ENCODE data around the gene MGLL. TPM values are rescaled to one million over a fixed set of nuclear protein-coding genes. Genes with fewer than 3 reads are reported as not detected.

MGLL gene
- total RNA-seq, 1 experiment from 2014 or later = 6.8 TPM

DNA sequence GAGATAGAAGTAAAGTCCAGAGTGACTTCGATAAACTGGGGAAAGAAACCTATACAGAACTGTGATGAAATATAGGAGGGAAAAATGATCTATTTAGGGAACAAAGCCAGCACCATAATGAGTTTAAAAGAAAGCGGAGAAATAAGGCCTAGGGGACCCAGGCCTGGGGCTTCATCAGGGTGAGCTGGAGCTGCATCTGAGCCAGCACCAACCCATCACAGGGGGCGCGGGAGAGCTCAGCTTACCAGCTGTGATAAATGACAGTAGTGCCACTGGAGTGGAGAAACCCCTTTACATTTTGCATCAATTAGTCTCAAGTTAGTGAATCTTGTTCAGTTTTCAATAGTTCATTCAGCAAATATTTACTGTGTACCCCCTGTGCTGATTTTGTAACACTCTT, 172.1 kb downstream of the MGLL start:
- H4K20me1 ChIP-seq (ENCODE audit: insufficient read depth) = no peaks in the 10 kb centered on the region
- DNase-seq (ENCODE audit: low read depth, low spot score) (no peak), ATAC-seq (no peak)
- RAD21 ChIA-PET (ENCODE audit: low non-redundant PET in 1 of 2, low total read pairs in 2 of 2, uncharacterized antibody in 2 of 2, unreplicated experiment in 2 of 2) = no interaction called here
- no peak for TF ChIP-seq SP1 (IDR thresholded peaks at IDR 0.05; ENCODE audit: low read depth)
- no peak for TF ChIP-seq RAD21 (IDR thresholded peaks at IDR 0.05; ENCODE audit: low read depth)
- TF ChIP-seq, protein P1, sequence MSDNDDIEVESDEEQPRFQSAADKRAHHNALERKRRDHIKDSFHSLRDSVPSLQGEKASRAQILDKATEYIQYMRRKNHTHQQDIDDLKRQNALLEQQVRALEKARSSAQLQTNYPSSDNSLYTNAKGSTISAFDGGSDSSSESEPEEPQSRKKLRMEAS (IDR thresholded peaks at IDR 0.05) = no peak
- no peak for TF ChIP-seq YY1 (IDR thresholded peaks at IDR 0.05; ENCODE audit: extremely low read depth, insufficient replicate concordance, low read depth, low read length)
- TF ChIP-seq SIN3A (IDR thresholded peaks at IDR 0.05; ENCODE audit: low read depth) = no peak
- no peak for TF ChIP-seq ZFX (IDR thresholded peaks at IDR 0.05)
- TF ChIP-seq ZNF274 (IDR thresholded peaks at IDR 0.05; ENCODE audit: low read depth, low read length) = no peak
- no peak for TF ChIP-seq EGR1 (IDR thresholded peaks at IDR 0.05; ENCODE audit: low read depth)
- no peak for TF ChIP-seq EZH2 (IDR thresholded peaks at IDR 0.05)
- TF ChIP-seq POLR2AphosphoS5 (IDR thresholded peaks at IDR 0.05; ENCODE audit: low read depth, low read length) = no peak
- TF ChIP-seq JUND (IDR thresholded peaks at IDR 0.05) = no peak
- no peak for TF ChIP-seq TCF7L2 (IDR thresholded peaks at IDR 0.05; ENCODE audit: borderline replicate concordance, extremely low read depth, insufficient read depth, insufficient read length)
- H3K4me3 ChIP-seq (replicated peaks in 1 of 2; ENCODE audit: low read depth in 1 of 2, low read length in 2 of 2) = no peak overlapping the region
- BruUV-seq (replicated peaks) = no TSS peak
- no peak overlapping the region for H2AFZ ChIP-seq (ENCODE audit: low read depth, low read length, poor library complexity, severe bottlenecking)
- no peak overlapping the region for H3K27ac ChIP-seq (ENCODE audit: low read depth, low read length)
- POLR2A ChIA-PET = no interaction called here
- peaks cover 0 to 4% of the 10 kb centered on the region in 2 experiments; a peak in 3 of 4 replicates for H3K4me1 ChIP-seq (ENCODE audit: control insufficient read depth in 1 of 2, insufficient read depth in 2 of 2, low read length in 2 of 2)
- H3K79me2 ChIP-seq (ENCODE audit: insufficient read depth, low read length) = no peaks in the 10 kb centered on the region
- H3K36me3 ChIP-seq (ENCODE audit: control insufficient read depth in 1 of 2, insufficient read depth in 2 of 2, low read length in 2 of 2) = no peaks in the 10 kb centered on the region
- H3K9ac ChIP-seq (ENCODE audit: low read length) = no peak overlapping the region
- intact Hi-C loops (cut with micrococcal nuclease) = loop anchor here (10.0 kb wide), 1 partner anchor 415 kb away; no protein-coding TSS in a partner anchor
- no peaks in the 10 kb centered on the region for H3K9me2 ChIP-seq (ENCODE audit: insufficient read depth)
- no peaks in the 10 kb centered on the region for H3K9me3 ChIP-seq (ENCODE audit: control insufficient read depth in 1 of 2, insufficient read depth in 1 of 2, low read depth in 1 of 2, low read length in 2 of 2)
- no peaks in the 10 kb centered on the region for H3K27me3 ChIP-seq (ENCODE audit: insufficient read depth, low read length)
- H3K4me2 ChIP-seq (ENCODE audit: low read length) = no peak overlapping the region
- CTCF ChIA-PET = no interaction called here

DNA sequence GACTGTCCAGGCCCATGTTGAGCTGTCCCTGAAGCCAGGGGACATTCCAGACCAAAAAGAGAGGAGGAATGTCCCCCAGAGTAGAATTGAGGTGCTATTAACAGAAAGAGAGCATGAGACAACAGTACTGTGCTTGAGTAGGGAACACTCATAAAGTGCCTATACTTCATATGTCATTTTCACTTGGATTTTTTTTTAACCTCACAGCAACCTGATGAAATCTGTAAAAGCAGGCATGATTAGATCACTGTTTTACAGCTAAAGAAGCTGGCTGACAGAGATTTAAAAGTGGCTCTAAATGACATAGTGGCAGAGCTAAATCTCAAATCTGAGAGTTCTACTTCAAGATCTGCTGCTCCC, 174.5 kb downstream of the MGLL start:
- H3K4me3 ChIP-seq (replicated peaks in 1 of 2; ENCODE audit: low read depth in 1 of 2, low read length in 2 of 2) = no peak overlapping the region
- H3K36me3 ChIP-seq (ENCODE audit: control insufficient read depth in 1 of 2, insufficient read depth in 2 of 2, low read length in 2 of 2) = no peaks in the 10 kb centered on the region
- H3K9ac ChIP-seq (ENCODE audit: low read length) = no peak overlapping the region
- no TSS peak for BruUV-seq (replicated peaks)
- H3K4me1 ChIP-seq (ENCODE audit: control insufficient read depth in 1 of 2, insufficient read depth in 2 of 2, low read length in 2 of 2) = no peaks in the 10 kb centered on the region
- no peaks in the 10 kb centered on the region for H3K79me2 ChIP-seq (ENCODE audit: insufficient read depth, low read length)
- H3K27me3 ChIP-seq (ENCODE audit: insufficient read depth, low read length) = no peaks in the 10 kb centered on the region
- no peaks in the 10 kb centered on the region for H3K9me3 ChIP-seq (ENCODE audit: control insufficient read depth in 1 of 2, insufficient read depth in 1 of 2, low read depth in 1 of 2, low read length in 2 of 2)
- no peaks in the 10 kb centered on the region for H3K9me2 ChIP-seq (ENCODE audit: insufficient read depth)
- ChIA-PET CTCF (interaction anchor here (1.2 kb wide), 1 partner anchor 312 kb away, joined by 3 read pairs; no protein-coding TSS in a partner anchor), RAD21 (ENCODE audit: low non-redundant PET in 1 of 2, low total read pairs in 2 of 2, uncharacterized antibody in 2 of 2, unreplicated experiment in 2 of 2) (no interaction called here), POLR2A (no interaction called here)
- no peak for ATAC-seq
- no peak for TF ChIP-seq FOSL1 (IDR thresholded peaks at IDR 0.05; ENCODE audit: low read depth)
- no peak for DNase-seq (ENCODE audit: low read depth, low spot score)
- no peak overlapping the region for H3K4me2 ChIP-seq (ENCODE audit: low read length)
- intact Hi-C loops (cut with micrococcal nuclease) = no loop called here
- H2AFZ ChIP-seq (ENCODE audit: low read depth, low read length, poor library complexity, severe bottlenecking) = no peak overlapping the region
- no peak overlapping the region for H3K27ac ChIP-seq (ENCODE audit: low read depth, low read length)
- H4K20me1 ChIP-seq (ENCODE audit: insufficient read depth) = no peaks in the 10 kb centered on the region
